ENCODE results near the gene NGEF. TPM values are rescaled to one million over a fixed set of nuclear protein-coding genes. Genes with fewer than 3 reads are reported as not detected.

Gene NGEF
- total and polyA plus RNA-seq, 8 donors, result 0.26 to 3.6 (median 1.4) TPM

DNA sequence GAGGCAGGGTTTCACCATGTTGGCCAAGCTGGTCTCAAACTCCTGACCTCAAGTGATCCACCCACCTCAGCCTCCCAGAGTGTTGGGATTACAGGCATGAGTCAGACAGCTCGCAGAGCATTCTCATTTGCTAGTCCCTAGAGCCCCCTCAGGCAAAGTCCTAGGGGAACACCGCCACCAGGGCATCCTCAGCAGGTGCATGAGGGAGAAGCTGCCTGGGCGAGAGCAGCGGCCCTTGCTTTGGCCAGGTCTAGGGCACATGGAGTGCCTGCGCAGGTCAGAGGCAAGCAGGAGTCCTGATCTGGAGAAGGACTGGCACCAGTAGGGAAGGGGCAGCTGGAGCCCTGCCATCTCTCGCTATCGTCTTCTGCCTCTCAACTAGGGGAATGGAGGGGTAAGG is 32.4 kb downstream of the NGEF start:
- Histone ChIP-seq H3K4me3 (no peak overlapping the region), H3K27ac (no peak overlapping the region), H3K4me1 (no peaks in the 10 kb centered on the region), H3K27me3 (peaks cover 0 to 22% of the 10 kb centered on the region in 2 donors), H3K9me3 (no peaks in the 10 kb centered on the region), H3K36me3 (no peaks in the 10 kb centered on the region)
- no peak for DNase-seq
- no peak for ATAC-seq
- no peak for TF ChIP-seq CTCF (IDR thresholded peaks at IDR 0.05)
- intact Hi-C loops (cut with DNase I), result no loop called here

DNA sequence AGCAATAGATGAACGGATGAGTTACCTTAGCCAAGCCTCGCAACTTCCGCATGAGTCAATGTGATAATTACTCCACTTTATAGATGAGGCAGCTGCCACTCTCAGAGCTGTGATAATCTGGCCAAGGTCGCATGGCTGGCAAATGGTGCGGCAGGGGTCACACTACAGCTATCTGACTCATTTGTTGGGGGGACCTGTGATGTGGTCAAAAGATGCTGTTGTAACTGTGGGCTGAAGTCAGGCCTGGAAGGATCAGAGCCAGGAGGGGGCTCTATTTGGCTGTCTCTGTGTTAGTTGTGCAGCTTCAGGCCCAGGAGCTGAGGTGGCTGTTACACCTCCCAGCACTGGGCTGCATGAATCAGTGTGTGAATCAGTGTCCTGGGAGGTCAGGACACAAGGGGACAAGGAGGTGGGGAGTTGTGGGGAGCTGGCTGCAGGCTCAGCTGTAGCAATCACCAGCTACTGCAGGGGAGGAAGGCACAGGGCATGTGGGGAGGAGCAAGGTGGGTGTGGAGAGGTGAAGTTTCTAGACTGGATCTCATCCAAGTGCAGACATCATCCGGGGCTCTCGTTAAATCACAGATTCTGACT is 33.1 kb downstream of the NGEF start:
- intact Hi-C loops (cut with DNase I), result no loop called here
- no peak for ATAC-seq
- Histone ChIP-seq H3K4me1 (no peaks in the 10 kb centered on the region), H3K36me3 (no peaks in the 10 kb centered on the region), H3K27ac (no peak overlapping the region), H3K27me3 (peaks cover 0 to 16% of the 10 kb centered on the region in 2 donors), H3K9me3 (no peaks in the 10 kb centered on the region), H3K4me3 (no peak overlapping the region)
- TF ChIP-seq CTCF (IDR thresholded peaks at IDR 0.05), result no peak
- DNase-seq, result no peak

GRCh38 chr2:232977438-232977971 is 35.6 kb downstream of the NGEF start:
- H3K27ac ChIP-seq, result no peak overlapping the region
- no peak for DNase-seq
- no peaks in the 10 kb centered on the region for H3K27me3 ChIP-seq
- no peak overlapping the region for H3K4me3 ChIP-seq
- no peak for TF ChIP-seq CTCF (IDR thresholded peaks at IDR 0.05)
- H3K36me3 ChIP-seq, result no peaks in the 10 kb centered on the region
- intact Hi-C loops (cut with DNase I), result no loop called here
- ATAC-seq, result no peak
- H3K4me1 ChIP-seq, result no peaks in the 10 kb centered on the region
- no peaks in the 10 kb centered on the region for H3K9me3 ChIP-seq

DNA sequence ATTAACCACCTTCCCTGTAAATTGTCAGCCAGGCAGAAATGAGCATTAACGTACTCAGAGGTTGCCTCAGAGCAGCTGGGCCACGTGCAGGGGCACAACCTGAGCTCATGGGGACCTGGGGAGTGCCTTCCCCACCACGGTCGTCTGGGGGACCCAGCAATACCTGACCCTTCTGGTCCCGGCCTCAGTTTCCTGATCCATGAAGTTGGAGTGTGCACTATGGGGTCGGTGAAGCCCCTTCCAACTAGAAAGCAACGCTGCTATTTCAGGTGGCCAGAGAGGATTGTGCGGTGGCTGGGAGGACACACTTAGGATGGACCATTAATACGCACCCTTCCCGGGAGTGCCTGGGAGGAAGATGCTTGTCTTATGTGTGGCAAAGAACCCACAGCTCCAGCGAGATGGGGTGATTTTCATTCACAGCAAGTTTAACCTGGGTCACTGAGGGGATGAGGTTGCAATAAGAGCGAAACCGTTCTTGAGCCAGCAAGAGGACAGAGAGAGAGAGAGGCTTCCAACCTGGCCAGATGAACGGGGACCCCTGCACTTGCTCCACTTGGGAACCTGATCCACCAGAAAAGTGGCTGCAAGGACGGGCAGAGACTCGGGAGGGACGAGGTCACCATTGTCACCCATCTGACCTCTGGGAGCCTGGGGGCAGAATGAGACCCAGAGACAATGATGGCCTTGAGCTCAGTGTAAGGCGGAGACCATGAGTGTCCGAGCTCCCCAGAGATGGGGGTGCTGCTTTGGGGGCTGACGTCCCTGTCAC is 36.2 kb downstream of the NGEF start:
- no peaks in the 10 kb centered on the region for H3K4me1 ChIP-seq
- no peak overlapping the region for H3K4me3 ChIP-seq
- TF ChIP-seq CTCF (IDR thresholded peaks at IDR 0.05), result no peak
- no peak for ATAC-seq
- no peaks in the 10 kb centered on the region for H3K27me3 ChIP-seq
- H3K27ac ChIP-seq, result no peak overlapping the region
- H3K9me3 ChIP-seq, result no peaks in the 10 kb centered on the region
- H3K36me3 ChIP-seq, result no peaks in the 10 kb centered on the region
- intact Hi-C loops (cut with DNase I), result no loop called here
- DNase-seq, result no peak

DNA sequence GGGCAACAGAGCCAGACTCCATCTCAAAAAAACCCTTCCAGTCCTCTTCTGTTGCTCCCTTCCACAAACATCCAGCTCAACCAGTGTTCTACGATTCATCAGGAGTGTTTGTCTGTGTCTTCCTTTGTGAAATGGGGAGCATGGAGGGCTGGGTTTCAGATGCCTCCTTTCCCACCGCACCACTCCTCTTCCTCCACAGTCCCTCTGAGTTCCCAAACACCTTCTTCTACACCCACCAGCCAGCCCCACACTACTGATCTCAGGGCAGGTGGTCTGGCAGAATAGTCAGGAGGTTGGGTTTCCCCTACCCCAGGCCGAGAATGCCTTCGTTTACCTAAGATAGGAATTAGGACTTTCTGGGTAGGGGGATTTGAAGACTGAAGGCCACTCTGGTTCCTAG is 36.9 kb downstream of the NGEF start:
- H3K4me1 ChIP-seq, result no peaks in the 10 kb centered on the region
- H3K27ac ChIP-seq, result no peak overlapping the region
- ATAC-seq (no peak), DNase-seq (no peak)
- no peaks in the 10 kb centered on the region for H3K27me3 ChIP-seq
- intact Hi-C loops (cut with DNase I), result no loop called here
- no peaks in the 10 kb centered on the region for H3K9me3 ChIP-seq
- no peaks in the 10 kb centered on the region for H3K36me3 ChIP-seq
- no peak overlapping the region for H3K4me3 ChIP-seq
- TF ChIP-seq CTCF (IDR thresholded peaks at IDR 0.05), result no peak

All from left lung (tissue), 10 donors.